K562 (cell line): ENCODE results near the gene HES4.

Experiments
- MEF2A ChIP-seq: IDR thresholded peaks from 2 replicates; pipeline ENCODE4 v1.6.1; 2011; ENCODE audit warnings: low read depth, mild to moderate bottlenecking, low read length, moderate library complexity; ENCODE audit not compliant: control insufficient read depth
- ZC3H11A ChIP-seq: IDR thresholded peaks from 2 replicates; pipeline ENCODE4 v1.6.1; 2012; ENCODE audit warnings: low read depth, low read length, improper control_type of control experiment

DNA sequence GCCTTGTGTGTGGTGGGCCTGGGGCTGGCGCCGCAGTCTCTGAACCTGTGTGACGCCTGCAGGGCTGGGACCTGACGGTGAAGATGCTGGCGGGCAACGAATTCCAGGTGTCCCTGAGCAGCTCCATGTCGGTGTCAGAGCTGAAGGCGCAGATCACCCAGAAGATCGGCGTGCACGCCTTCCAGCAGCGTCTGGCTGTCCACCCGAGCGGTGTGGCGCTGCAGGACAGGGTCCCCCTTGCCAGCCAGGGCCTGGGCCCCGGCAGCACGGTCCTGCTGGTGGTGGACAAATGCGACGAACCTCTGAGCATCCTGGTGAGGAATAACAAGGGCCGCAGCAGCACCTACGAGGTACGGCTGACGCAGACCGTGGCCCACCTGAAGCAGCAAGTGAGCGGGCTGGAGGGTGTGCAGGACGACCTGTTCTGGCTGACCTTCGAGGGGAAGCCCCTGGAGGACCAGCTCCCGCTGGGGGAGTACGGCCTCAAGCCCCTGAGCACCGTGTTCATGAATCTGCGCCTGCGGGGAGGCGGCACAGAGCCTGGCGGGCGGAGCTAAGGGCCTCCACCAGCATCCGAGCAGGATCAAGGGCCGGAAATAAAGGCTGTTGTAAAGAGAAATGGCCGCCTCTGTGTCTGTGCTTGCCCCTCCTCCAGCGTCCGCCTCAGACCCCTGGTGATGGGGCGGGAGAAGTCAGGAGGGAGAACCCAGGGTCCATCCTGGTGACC lies 14.2 kb upstream of the HES4 start:
- no peak for TF ChIP-seq ZC3H11A
- TF ChIP-seq MEF2A: no peak
